HG02642 (cell line): ENCODE data around the gene MXRA7.

ENCODE experiments used
- ATAC-seq: cut with Tn5 transposase; IDR thresholded peaks from one replicate; pipeline ENCODE4 v1.9.1; 2021; ENCODE audit warnings: mild to moderate bottlenecking; ENCODE audit not compliant: unreplicated experiment, poor library complexity

Gene MXRA7

DNA sequence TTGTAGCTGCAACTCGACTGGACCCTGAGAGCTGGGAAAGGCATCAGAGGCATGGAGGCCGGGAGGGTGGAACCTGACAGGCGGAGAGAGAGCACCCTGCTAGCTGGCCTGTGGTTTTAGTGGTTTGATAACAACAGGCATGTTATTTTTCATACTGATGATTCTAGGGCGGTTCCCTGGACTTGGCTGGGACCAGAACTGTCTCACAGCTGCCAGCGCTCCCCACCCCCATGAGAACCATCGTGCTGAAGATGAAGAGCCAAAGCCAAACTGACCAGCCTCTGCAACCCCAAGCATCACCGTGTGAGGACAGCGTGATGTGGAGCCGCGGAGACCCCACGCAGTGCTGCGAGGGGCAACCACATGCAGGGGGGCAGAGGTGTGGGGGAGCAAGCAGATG, 28.5 kb downstream of the MXRA7 start:
- no peak for ATAC-seq

DNA sequence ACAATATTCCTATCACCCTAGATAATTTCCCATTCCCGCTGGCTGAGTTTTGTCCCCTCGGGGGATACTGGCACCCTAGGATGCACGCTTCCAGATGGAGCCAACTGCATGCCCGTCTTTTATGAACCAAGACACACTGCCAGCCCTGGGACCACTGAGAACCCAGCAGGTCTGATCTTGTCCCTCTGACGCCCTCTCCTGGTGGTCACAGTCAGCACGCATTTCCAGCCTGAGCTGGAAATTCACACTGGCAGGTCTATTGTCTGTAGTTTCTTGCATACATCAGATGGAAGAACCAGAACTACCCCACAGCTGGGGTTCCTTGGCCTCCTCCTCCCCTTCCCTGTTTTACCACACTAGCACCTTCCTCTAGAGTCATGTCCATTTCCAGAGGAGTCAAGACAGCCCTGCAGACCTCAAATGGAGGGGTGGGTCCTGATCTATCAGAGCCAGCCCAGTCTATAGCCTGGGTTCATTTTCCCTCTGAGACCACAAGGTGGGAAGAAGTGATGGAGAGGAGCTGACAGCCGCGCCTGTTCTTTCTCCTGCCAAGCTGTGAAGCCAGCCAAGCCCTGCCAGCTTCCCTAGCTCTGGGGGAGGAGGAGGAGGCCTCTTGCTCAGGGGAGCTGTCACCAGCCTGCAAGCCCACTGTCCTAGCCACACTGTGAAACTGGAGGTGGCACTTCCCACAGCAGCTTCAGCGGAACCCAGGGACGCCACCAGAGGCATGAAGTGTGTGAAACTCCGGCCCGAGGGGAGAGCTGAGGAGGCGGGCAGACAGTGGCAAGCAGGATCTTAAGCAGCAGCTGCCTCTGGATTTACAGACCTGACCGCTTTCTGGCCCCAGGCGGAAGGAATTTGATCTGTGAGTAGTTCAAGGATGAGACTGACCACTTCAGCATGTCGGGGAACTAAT, 29.3 kb downstream of the MXRA7 start:
- ATAC-seq: no peak

DNA sequence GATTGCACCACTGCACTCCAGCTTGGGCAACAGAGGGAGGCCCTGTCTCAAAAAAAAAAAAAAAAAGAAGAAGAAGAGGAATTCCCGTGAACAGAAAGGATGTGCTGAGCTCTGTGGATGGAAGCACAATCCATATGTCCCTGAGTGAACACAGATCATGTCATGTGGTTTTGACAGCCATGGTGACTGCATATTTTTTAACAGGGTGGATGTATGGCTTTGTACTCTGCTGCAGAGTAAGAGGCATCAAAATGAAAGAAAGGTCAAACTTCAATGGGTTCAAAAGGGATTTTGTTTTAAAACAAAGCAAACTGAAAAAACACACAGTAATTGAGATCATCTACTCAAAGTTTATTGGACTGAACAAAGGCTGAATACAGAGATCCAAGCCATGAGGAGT, 31.5 kb downstream of the MXRA7 start:
- no peak for ATAC-seq

DNA sequence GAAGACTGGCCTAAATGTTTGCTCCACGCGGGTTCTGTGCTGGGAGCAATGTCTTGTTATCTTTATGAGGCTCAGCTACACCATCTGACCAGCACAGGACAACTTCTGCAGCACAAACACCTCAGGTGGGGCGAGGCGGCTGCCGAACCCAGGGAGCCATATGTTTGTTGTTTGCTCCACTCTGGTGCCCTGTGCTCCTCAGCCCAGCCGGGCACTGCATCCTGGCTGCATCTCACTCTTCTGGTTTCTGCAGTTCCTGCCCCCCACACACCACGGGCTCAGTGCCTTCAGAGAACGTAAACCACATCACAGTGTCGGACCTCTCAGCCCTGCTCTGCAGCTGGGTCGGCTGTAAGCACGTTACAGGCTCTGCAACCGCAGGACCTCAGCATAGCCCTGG, 32.4 kb downstream of the MXRA7 start:
- no peak for ATAC-seq

DNA sequence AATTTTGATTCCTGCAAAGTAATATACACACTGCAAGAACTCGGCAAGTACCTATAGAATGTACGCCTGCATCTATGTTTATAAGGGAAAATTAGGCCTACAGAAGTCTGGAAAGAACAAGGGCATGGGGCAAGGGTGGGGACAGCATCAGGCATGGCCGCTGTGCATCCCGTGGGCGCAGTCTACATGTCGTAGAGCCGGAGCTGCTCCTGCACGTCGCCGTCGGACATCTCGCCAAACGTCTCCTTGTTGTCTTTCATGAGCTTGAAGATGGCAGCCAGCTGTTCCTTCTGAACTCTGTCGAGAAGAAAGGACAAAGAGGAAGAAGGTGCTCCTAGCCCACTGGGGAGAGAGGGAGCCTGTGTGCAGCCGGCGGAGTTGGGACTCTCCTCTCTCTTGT, 33.4 kb downstream of the MXRA7 start:
- ATAC-seq: no peak

DNA sequence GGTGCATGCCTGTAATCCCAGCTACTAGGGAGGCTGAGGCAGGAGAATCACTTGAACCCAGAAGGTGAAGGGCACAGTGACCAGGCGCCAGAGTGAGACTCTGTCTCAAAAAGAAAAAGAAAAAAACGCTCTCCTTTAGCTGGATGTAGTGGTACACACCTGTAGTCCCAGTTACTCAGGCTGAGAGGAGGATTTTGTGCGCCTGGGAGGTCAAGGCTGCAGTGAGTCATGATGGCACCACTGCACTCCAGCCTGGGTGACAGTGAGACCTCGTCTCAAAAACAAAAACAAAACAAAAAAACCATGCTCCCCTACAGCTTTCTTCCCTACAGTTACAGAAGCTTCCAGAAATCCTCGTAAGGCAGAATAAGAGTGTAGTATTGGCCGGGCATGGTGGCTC, 34.1 kb downstream of the MXRA7 start:
- no peak for ATAC-seq

DNA sequence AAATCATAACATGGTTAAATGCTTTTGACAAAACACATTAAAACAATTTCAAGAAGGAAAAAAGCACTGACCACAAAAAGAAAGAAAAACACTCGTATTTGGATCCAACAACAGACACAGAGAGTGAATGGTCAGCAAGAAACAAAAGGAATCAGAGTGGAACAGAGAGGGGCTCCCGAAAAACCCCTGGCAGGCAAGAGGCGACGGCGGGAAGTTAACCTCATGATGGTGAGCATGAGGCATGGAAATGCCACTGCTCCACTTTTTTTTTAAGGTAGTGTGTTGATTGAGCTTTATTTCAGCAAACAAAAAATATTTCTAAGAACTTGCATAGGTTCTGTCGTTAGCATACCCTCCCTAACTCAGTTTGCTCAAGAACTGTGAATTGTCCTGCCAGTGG, 35.1 kb downstream of the MXRA7 start:
- no peak for ATAC-seq

DNA sequence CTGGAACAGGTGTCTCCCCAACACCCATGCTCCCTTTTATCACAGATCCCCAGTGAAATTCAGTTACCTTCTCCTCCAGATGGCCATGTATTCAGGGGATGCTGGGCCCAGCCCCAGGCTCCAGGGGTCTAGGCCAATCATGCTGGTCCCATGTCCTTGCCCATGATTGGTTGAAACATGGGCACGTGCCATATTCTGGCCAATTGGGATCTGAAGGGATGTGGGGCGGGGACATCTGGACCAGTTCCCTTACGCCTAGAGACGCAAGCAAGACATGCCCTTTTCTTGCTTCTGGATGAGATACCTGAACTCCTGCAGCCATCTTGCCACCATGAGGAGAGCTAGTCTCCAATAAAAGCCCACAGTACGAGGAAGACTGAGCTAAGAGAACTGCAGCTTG, 36.2 kb downstream of the MXRA7 start:
- ATAC-seq: no peak

- ATAC-seq: no peak
Observed at GRCh38 chr17:76673729-76674128, 37.0 kb downstream of the MXRA7 start.

DNA sequence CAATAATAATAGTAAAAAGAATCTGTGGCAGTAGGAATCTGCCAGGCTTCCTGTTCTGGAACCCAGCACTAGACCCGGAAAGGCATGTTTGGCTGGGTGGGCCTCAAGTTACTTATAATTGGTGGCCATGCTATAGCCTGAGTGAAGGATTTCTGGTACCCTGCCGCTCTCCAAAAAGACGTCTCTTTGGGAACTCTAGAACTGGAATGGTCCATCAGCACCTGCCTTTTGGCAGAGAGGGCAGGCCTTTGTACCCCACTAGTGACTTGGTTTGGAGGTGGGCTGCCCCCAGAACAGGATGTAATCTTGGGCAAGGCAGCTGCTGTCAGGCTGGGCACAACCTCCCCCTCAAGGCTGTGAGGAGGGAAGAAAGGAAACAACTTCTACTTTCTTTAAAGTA, 37.9 kb downstream of the MXRA7 start:
- no peak for ATAC-seq

- no peak for ATAC-seq
Observed at GRCh38 chr17:76672270-76672851, 38.4 kb downstream of the MXRA7 start.

- ATAC-seq: peak; percentile 7
Observed at GRCh38 chr17:76671912-76672262, 38.9 kb downstream of the MXRA7 start.

DNA sequence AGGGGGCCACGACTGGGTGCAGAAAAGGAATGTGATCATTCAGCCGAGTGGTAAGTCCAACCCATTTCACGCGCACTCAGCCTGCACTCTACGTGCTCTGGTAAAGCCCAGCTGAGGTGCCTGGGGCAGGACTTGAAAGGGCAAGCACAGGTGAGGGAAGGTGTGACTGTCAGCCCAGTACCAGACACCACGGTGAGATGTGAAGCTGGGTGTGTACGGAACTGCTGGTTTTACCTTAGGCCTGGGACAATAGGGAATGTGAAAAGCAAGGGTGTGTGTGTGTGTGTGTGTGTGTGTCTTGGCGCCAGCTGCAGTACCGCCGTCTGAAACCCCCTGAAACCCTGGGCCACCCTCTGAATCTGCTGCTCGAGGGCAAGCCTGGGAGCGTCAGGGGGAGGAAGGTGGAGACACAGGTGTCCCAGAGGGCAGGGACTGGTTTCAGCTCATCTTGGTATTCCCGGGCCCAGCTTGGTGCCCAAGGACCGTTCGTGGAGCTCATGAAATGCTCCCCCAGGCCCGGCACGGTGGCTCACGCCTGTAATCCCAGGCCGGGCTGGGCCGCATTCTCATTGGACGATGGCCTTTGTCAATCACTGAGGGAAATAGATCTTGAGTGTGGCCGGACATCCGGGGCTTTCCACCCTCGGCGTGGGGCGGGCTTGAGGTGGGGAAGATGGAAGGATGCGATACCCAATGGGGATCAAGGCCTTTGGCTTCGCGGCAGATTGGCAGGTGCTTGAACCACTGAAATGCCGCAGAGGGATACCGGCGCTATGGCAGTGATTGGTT, 39.4 kb downstream of the MXRA7 start:
- ATAC-seq: peak; percentile 98

DNA sequence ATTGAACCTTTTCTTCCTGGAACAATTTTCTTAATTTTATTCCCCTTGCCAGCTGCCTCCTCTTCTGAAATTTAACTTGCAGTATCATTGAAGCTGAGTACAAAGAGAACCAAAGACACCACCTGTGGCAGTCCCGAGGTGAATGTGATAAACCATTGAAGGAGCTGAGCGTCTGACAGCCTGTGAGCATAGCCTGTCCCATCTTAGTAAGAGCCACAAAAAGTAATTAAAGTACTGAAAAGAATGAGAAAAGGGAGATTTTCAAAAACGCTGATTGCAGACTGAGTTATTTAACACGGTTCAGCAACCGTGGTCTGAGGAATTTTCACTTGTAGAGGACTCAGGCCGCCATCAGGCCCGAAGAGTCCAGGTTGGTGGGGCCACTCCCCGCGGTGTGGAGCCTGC, 40.0 kb downstream of the MXRA7 start:
- ATAC-seq: no peak

DNA sequence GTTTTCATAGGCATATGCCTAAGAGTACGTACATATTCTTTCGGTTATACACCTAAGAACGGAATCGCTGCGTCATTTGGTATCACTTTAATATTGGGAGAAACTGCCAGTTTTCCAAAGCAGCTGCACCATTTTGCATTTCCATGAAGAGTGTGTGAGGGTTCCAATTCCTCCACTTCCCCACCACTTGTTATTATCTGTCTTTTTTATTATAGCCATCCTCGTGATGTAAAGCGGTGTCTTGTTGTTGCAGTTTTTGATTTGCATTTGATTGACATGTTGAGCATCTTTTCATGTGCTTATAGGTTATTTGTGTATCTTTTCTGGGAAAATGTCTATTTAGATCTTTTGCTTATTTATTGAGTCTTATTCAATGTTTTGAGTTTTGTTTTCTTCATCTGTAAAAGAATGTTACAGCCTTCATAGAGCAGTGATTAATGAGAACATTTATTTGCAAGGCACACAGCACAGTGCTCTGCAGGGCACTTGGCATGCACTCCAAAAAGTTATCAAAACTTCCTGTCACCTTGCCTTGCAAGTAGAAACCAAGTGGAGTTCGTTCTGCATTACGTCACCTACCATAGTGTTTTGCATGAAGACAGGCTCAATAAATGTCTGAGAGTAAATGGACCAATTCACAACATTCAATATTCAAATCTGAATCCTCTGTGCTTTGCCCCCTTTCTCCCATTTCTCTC, 40.6 kb downstream of the MXRA7 start:
- no peak for ATAC-seq

GRCh38 chr17:76667786-76668453, 42.8 kb downstream of the MXRA7 start:
- no peak for ATAC-seq

DNA sequence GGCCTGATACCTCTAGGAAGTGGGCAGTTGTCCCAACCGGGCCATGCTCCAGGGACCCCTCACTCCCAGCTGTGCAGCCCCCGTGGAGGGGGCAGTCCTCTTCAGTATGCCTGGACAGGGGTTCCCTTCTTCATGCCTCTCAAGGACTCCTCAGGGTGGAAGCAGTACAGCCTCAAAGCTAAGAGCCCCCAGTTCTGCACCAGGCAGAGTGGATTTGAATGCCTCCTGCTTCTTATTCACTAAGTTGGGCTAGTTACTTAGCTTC, 43.3 kb downstream of the MXRA7 start:
- ATAC-seq: no peak

GRCh38 chr17:76660656-76661042, 50.1 kb downstream of the MXRA7 start:
- ATAC-seq: no peak

DNA sequence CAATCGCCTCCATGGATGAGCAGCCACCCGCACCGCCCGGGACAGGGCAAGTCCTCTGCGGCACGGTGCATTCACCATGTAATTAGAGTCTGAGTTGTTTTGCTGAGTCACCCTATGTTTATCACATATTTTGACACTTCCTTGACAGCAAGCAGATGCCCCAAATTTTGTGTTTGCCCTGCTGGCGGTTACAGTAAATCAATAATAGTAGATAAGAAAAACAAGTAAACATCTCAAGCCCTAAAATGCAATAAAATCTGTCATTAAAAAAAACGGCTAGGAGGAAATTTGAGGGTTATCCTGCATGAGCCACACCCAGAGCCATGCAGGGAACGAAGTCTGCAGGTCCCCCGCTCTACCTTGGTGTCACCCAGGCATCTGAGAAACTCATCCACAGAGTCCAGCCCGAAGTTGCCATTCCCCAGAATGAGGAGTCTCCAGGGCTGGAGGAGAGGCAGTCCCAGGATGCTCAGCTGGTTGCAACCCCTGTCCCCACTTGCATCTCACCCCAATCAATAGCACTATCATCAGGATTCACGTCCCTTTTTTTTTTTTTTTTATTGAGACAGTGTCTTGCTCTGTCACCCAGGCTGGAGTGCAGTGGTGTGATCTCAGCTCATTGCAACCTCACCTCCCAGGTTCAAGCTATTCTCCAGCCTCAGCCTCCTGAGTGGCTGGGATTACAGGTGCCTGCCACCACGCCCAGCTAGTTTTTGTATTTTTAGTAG, 50.7 kb downstream of the MXRA7 start:
- ATAC-seq: no peak

GRCh38 chr17:76658242-76658662, 52.5 kb downstream of the MXRA7 start:
- no peak for ATAC-seq
